WTC11 (cell line): ENCODE results near the gene RRP12. TPM values are rescaled to one million over a fixed set of nuclear protein-coding genes. Genes with fewer than 3 reads are reported as not detected.
A peak's percentile ranks its signal among the peaks of the same experiment; 100 is the strongest.

Experiments used
- ATAC-seq: fragments of 200-7000 bp; cut with Tn5 transposase; 2 replicates; pipeline ENCODE4 v1.10.0; 2021; ENCODE audit warnings: mild to moderate bottlenecking, moderate library complexity
- CTCF ChIA-PET: fragments of 300-600 bp; sonication (Branson Sonifier 250); formaldehyde crosslinking; loops from one replicate; lab custom pipeline; 2021; ENCODE audit warnings: antibody characterized with exemption; lab: Charles Lee
- POLR2A ChIA-PET: fragments of 350-600 bp; sonication (Branson Sonifier 250); formaldehyde crosslinking; loops from one replicate; lab custom pipeline; 2021; ENCODE audit warnings: antibody characterized with exemption; lab: Charles Lee
- DNase-seq: peaks from one replicate; pipeline ENCODE4 v3.0.0; 2021; ENCODE audit warnings: low spot score
- H3K27ac Mint-ChIP-seq: 2 replicates; pipeline ENCODE4 v1.8.0; 2021; ENCODE audit warnings: mixed read lengths
- H3K27me3 Mint-ChIP-seq: 2 replicates; pipeline ENCODE4 v1.8.0; 2021; ENCODE audit warnings: low read depth, mild to moderate bottlenecking, moderate library complexity, mixed read lengths
- H3K36me3 Mint-ChIP-seq: 2 replicates; pipeline ENCODE4 v1.8.0; 2021; ENCODE audit warnings: mixed read lengths
- H3K4me1 Mint-ChIP-seq: 2 replicates; pipeline ENCODE4 v1.8.0; 2022; ENCODE audit warnings: mixed read lengths
- H3K4me3 Mint-ChIP-seq: 2 replicates; pipeline ENCODE4 v1.8.0; 2021; ENCODE audit warnings: mild to moderate bottlenecking, moderate library complexity, mixed read lengths
- H3K9me3 Mint-ChIP-seq: 2 replicates; pipeline ENCODE4 v1.8.0; 2021; ENCODE audit warnings: mixed read lengths
- ATF2 ChIP-seq: sonication (generic); formaldehyde crosslinking; IDR thresholded peaks from 2 replicates; pipeline ENCODE4 v1.8.1; 2022; ENCODE audit warnings: low read depth, missing genetic modification reagents, borderline replicate concordance
- CDX4 ChIP-seq: fragments of 250-450 bp; sonication (Bioruptor Pico); IDR thresholded peaks from 2 replicates; pipeline ENCODE4 v1.9.0; 2021; ENCODE audit warnings: moderate library complexity, mild to moderate bottlenecking, inconsistent platforms, borderline replicate concordance
- CREM ChIP-seq: sonication (generic); formaldehyde crosslinking; IDR thresholded peaks from 2 replicates; pipeline ENCODE4 v1.8.1; 2022; ENCODE audit warnings: mild to moderate bottlenecking, missing genetic modification reagents, moderate library complexity
- CTCF ChIP-seq: fragments of 200-600 bp; IDR thresholded peaks from 2 replicates; pipeline ENCODE4 v1.8.0; 2022; ENCODE audit warnings: antibody characterized with exemption
- ESRRA ChIP-seq: sonication (generic); formaldehyde crosslinking; IDR thresholded peaks from 2 replicates; pipeline ENCODE4 v1.8.1; 2022; ENCODE audit warnings: mild to moderate bottlenecking, missing genetic modification reagents, borderline replicate concordance
- FOXP1 ChIP-seq: sonication (generic); formaldehyde crosslinking; IDR thresholded peaks from 2 replicates; pipeline ENCODE4 v1.8.0; 2022; ENCODE audit warnings: missing genetic modification reagents, mild to moderate bottlenecking, moderate library complexity, borderline replicate concordance
- FOXP4 ChIP-seq: sonication (generic); formaldehyde crosslinking; IDR thresholded peaks from 2 replicates; pipeline ENCODE4 v1.8.0; 2022; ENCODE audit warnings: mild to moderate bottlenecking, missing genetic modification reagents
- MAX ChIP-seq: sonication (generic); formaldehyde crosslinking; IDR thresholded peaks from 2 replicates; pipeline ENCODE4 v1.8.0; 2022; ENCODE audit warnings: mild to moderate bottlenecking, missing genetic modification reagents
- MYBL2 ChIP-seq: sonication (generic); formaldehyde crosslinking; IDR thresholded peaks from 2 replicates; pipeline ENCODE4 v1.8.1; 2023; ENCODE audit warnings: mild to moderate bottlenecking, moderate library complexity, missing genetic modification reagents
- NFATC4 ChIP-seq: fragments of 250-450 bp; sonication (Bioruptor Pico); IDR thresholded peaks from 2 replicates; pipeline ENCODE4 v1.9.0; 2021; ENCODE audit warnings: mild to moderate bottlenecking
- OVOL2 ChIP-seq: fragments of 250-450 bp; sonication (Bioruptor Pico); IDR thresholded peaks from 2 replicates; pipeline ENCODE4 v1.9.0; 2021; ENCODE audit warnings: mild to moderate bottlenecking, borderline replicate concordance
- PRRX2 ChIP-seq: fragments of 250-450 bp; sonication (Bioruptor Pico); IDR thresholded peaks from 2 replicates; pipeline ENCODE4 v1.8.0; 2021; ENCODE audit warnings: mild to moderate bottlenecking
- TEAD1 ChIP-seq: sonication (generic); formaldehyde crosslinking; IDR thresholded peaks from 2 replicates; pipeline ENCODE4 v1.8.0; 2022; ENCODE audit warnings: mild to moderate bottlenecking, missing genetic modification reagents
- TP53 ChIP-seq: sonication (generic); formaldehyde crosslinking; IDR thresholded peaks from 2 replicates; pipeline ENCODE4 v1.8.1; 2023; ENCODE audit warnings: mild to moderate bottlenecking, missing genetic modification reagents
- ZBTB43 ChIP-seq: sonication (generic); formaldehyde crosslinking; IDR thresholded peaks from 2 replicates; pipeline ENCODE4 v1.8.1; 2023; ENCODE audit warnings: mild to moderate bottlenecking, missing genetic modification reagents
- ZNF121 ChIP-seq: sonication (generic); formaldehyde crosslinking; IDR thresholded peaks from 2 replicates; pipeline ENCODE4 v1.8.0; 2023; ENCODE audit warnings: missing genetic modification reagents
- ZNF281 ChIP-seq: sonication (generic); formaldehyde crosslinking; IDR thresholded peaks from 2 replicates; pipeline ENCODE4 v1.8.0; 2023; ENCODE audit warnings: mild to moderate bottlenecking, missing genetic modification reagents
- ZNF396 ChIP-seq: fragments of 250-450 bp; sonication (Bioruptor Pico); IDR thresholded peaks from 2 replicates; pipeline ENCODE4 v1.8.0; 2021; ENCODE audit warnings: mild to moderate bottlenecking, moderate library complexity, borderline replicate concordance
- total RNA-seq: library from RNA; stranded (reverse); gene quantifications from 3 replicates; pipeline ENCODE4 v1.2.3, GENCODE V29; 2021

Gene RRP12
- total RNA-seq, 1 experiment from 2014 or later: 56.6 TPM

GRCh38 chr10:97319671-97320479 lies 81.3 kb downstream of the RRP12 start (continued):
- TF ChIP-seq PRRX2 (CRISPR knock-in tag): no peak
- TF ChIP-seq NFATC4 (CRISPR knock-in tag): no peak
- no peak for TF ChIP-seq CDX4 (CRISPR knock-in tag)
- no peak; the same call in 1 of the 2 replicates for TF ChIP-seq TP53 (CRISPR knock-in tag)
- TF ChIP-seq ATF2 (CRISPR knock-in tag): no peak
- no peak; the same call in 1 of the 2 replicates for TF ChIP-seq ESRRA (CRISPR knock-in tag)
- no peak for TF ChIP-seq OVOL2 (CRISPR knock-in tag)
- no peak for TF ChIP-seq CREM (CRISPR knock-in tag)
- no peak for TF ChIP-seq ZNF396 (CRISPR knock-in tag)
- TF ChIP-seq, all 79 proteins: peak for 12

GRCh38 chr10:97318772-97319651 lies 82.1 kb downstream of the RRP12 start, which contains the start of gene FRAT1:
TSS of gene FRAT1 (plus strand) at chr10:97319271. CDS start at chr10:97319454, 183 bp downstream.
- ATAC-seq (peak; percentile 50), DNase-seq (peak; percentile 92)
- H3K9me3 Mint-ChIP-seq: no peaks in the 10 kb centered on the region
- peak within 1 kb of the TSS; percentile 98 for H3K27ac Mint-ChIP-seq
- peak within 1 kb of the TSS; percentile 83 for H3K4me3 Mint-ChIP-seq
- ChIA-PET CTCF (interaction anchor here (0.8 to 2.0 kb wide), 9 partner anchors 11 to 246 kb away, joined by 3 to 26 read pairs (median 4); no protein-coding TSS in a partner anchor), POLR2A (interaction anchor here (0.7 to 2.9 kb wide), 5 partner anchors 10 to 82 kb away, joined by 3 to 46 read pairs (median 4); partner anchors contain the start of genes ARHGAP19, FRAT2 and RRP12)
- peaks cover 29% of the 10 kb centered on the region for H3K4me1 Mint-ChIP-seq
- no peaks in the 10 kb centered on the region for H3K36me3 Mint-ChIP-seq
- H3K27me3 Mint-ChIP-seq: peaks cover 33% of the 10 kb centered on the region
- TF ChIP-seq PRRX2 (CRISPR knock-in tag) (no peak), ZNF121 (CRISPR knock-in tag) (no peak), ZNF281 (CRISPR knock-in tag) (no peak), ZBTB43 (CRISPR knock-in tag) (peak; percentile 86; the same call in 1 of the 2 replicates), MYBL2 (CRISPR knock-in tag) (no peak), TEAD1 (CRISPR knock-in tag) (no peak), FOXP4 (CRISPR knock-in tag) (peak; percentile 7), MAX (CRISPR knock-in tag) (no peak), FOXP1 (no peak), CTCF (no peak)
